ENCODE data around the gene APC.

DNA sequence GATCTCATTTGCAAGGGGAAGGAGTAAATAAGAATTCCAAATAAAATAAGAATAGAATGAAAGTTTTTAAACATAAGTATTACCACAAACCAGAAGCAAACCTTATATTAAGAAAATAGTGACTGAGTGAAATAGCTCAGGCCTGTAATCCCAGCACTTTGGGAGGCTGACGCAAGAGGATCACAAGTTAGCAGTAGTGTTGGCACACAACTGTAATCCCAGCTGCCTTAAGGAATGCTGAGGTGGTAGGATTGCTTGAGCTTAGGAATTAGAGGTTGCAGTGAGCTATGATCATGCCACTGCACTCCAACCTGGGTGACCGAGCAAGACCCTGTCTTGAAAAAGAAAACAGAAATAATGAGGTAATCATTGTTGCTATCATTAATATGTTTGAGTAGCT lies 47.0 kb downstream of the APC start:
- TF ChIP-seq POLR2AphosphoS5 (IDR thresholded peaks at IDR 0.05; ENCODE audit: low read depth, low read length) (no peak), POLR2A (IDR thresholded peaks at IDR 0.05; ENCODE audit: low read depth, low read length) (no peak), TAF1 (IDR thresholded peaks at IDR 0.05; ENCODE audit: borderline replicate concordance, low read depth, low read length) (no peak)
